22Rv1 (cell line): Measurements from ENCODE around the gene CRB3.
A peak's percentile ranks its signal among the peaks of the same experiment; 100 is the strongest.

Experiments used
- H3K27ac ChIP-seq: fragments of 450-650 bp; 2 replicates; pipeline ENCODE4 v1.5.1; 2017
- CTCF ChIP-seq: fragments of 450-650 bp; IDR thresholded peaks from 2 replicates; pipeline ENCODE4 v1.5.1; 2017; ENCODE audit warnings: mild to moderate bottlenecking
- ZFX ChIP-seq: fragments of 450-650 bp; IDR thresholded peaks from 2 replicates; pipeline ENCODE4 v1.6.1; 2017; ENCODE audit warnings: antibody characterized with exemption, borderline replicate concordance

Gene CRB3

DNA sequence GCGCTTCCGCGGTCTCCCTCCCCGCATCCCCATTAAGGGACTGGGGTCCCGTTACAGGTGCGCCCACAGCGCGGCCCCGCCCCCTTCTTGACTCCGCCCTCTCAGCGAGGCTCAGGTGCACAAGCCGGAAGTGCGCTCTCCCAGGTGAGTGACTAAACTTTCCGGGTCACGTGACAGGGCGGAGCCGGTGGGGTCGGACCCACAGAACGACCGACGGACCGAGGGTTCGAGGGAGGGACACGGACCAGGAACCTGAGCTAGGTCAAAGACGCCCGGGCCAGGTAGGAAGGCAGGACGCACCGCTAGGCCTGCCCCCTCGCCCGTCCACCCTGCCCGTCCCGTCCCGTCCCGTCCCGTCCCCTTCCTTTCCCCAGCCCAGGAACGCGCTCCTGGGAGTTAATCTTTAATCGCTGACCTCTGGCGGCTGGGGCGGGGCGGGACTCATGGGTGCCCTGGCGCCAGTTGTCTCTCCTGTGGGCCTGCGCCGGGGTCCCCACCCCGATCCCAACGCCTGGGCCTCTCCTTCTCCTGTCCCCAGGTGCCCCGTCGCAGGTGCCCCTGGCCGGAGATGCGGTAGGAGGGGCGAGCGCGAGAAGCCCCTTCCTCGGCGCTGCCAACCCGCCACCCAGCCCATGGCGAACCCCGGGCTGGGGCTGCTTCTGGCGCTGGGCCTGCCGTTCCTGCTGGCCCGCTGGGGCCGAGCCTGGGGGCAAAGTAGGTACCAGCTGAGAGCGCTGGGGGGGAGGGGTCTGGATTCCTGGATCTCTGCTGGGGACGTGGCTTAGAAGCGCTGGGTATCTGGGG lies at the start of gene CRB3:
TSS of gene CRB3 (plus strand) at position 202 of the 804 bp plus-strand sequence. CDS start at position 633, 431 bp downstream.
- peak within 1 kb of the TSS; percentile 98 for H3K27ac ChIP-seq
- TF ChIP-seq CTCF (no peak), ZFX (no peak)

DNA sequence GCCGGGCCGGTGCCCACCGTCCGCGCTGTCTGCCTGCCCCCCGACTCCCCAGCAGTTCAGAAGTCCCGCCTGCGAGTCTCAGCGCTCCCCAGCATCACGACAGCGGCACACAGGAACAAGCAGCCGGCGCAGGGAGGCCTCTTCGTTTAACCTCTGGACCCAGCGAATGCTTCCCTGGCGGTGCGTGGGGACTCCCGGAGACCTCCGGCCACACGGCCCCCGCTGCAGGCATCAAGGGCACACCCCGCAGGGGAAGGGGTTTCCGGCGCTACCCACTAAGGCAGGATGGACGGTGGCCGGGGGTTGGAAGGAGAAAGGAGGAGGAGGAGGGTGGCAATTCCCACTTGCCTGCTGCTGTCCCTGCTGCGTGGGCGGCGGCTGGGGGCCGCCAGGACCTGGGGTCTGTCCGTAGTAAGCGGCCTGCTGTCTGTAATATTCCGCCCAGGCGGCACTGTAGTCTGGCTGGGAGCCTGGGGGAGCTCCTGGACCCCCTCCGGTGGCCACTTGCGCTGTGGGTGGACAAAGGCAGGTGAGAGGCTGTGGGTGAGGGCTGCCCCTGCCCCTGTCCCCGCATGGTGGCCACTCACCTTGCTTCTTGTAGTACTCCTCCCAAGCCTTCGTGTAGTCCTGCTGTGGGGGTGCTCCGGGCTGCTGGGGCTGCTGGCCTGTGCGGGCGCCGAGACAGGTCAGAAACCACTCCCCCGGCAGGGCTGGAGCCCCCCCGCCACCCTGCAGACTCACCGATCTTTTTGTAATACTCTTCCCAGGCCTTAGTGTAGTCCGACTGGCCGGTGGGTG lies 49.1 kb upstream of the CRB3 start:
- no peak overlapping the region for H3K27ac ChIP-seq
- TF ChIP-seq CTCF = no peak

- no peak overlapping the region for H3K27ac ChIP-seq
- TF ChIP-seq ZFX (no peak), CTCF (no peak)
Observed at GRCh38 chr19:6415591-6416190, 48.4 kb upstream of the CRB3 start.

DNA sequence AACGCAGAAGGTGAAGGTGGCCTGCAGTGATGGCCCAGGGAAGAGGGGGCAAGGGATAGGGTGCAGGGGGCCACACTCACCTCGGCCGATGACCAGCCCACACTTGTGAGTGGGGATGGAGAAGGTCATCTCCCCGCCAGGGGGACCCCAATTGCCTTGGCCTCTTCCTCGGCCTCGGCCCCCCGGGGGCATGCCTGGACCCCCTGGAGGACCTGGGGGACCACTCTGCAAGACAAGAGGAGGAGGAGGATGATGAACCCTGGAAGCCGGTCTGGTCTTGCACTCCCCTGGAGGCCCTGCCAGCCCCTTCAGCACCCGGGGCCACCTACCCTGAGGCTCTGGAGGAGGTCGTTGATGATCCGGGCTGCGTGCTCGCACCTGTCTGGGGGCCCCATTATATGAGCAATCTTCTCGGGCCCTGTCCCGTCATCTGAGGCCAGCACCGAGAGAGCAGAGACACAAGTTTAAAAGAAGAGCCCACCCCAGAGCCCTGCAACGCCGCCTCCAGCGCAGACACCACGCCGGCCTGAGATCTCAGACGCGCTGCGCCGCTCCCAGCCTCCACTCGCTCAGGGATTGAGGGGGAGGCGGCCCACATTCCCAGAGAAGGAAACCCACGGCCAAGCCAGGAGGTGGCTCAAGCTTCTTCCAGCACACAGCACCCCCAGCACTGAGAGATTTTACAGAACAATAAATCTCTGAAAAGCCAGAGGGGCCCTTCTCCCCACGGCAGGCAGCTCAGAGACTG lies 47.2 kb upstream of the CRB3 start:
- no peak overlapping the region for H3K27ac ChIP-seq
- no peak for TF ChIP-seq ZFX
- TF ChIP-seq CTCF = no peak

GRCh38 chr19:6417713-6418561 lies 46.1 kb upstream of the CRB3 start:
- TF ChIP-seq CTCF = peak; percentile 57
- TF ChIP-seq ZFX = no peak
- H3K27ac ChIP-seq = no peak overlapping the region

DNA sequence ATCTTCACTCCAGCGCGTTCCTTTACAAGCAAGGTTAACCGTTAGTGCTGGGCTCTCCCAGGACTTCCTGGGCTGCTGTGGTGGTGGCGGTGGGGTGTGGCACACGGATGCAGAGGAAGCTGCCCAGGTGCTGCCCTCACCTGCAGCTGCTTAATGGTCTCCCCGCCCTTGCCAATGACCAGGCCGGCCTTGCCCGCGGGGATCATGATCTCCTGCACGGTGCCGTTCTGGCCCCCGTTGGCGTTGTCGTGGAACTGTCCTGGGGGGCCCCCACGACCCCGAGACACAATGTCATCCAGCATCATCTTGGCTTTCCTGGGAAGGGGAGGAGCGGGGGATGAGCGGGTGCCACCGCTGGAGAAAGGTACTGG lies 45.5 kb upstream of the CRB3 start:
- TF ChIP-seq ZFX = no peak
- TF ChIP-seq CTCF = no peak
- no peak overlapping the region for H3K27ac ChIP-seq
